Measurements from ENCODE around the gene KCNQ2.
"Not testable (repeated sequence)": the region's sequence is repeated elsewhere in the genome, so short reads cannot be mapped to it uniquely, and the experiment has no call there.

The KCNQ2 gene

GRCh38 chr20:63490416-63490815 lies 18.0 kb upstream of the KCNQ2 start:
- DNase-seq = no peak

GRCh38 chr20:63488315-63489251 lies 16.1 kb upstream of the KCNQ2 start:
- no peak for DNase-seq

- DNase-seq = no peak
Measured at GRCh38 chr20:63487781-63488241, 15.4 kb upstream of the KCNQ2 start.

GRCh38 chr20:63487116-63487764 lies 14.8 kb upstream of the KCNQ2 start:
- DNase-seq = no peak

GRCh38 chr20:63486300-63486855 lies 13.9 kb upstream of the KCNQ2 start:
- no peak for DNase-seq

GRCh38 chr20:63484651-63485403 lies 12.4 kb upstream of the KCNQ2 start:
- DNase-seq = no peak

GRCh38 chr20:63484236-63484635 lies 11.8 kb upstream of the KCNQ2 start:
- DNase-seq = no peak

GRCh38 chr20:63483834-63484233 lies 11.4 kb upstream of the KCNQ2 start:
- no peak for DNase-seq

- no peak for DNase-seq
Measured at GRCh38 chr20:63482021-63482587, 9.6 kb upstream of the KCNQ2 start.

- DNase-seq = no peak
Measured at GRCh38 chr20:63481503-63481902, 9.0 kb upstream of the KCNQ2 start.

GRCh38 chr20:63479695-63480419 lies 7.4 kb upstream of the KCNQ2 start:
- DNase-seq = not testable (repeated sequence)

- DNase-seq = no peak
Measured at GRCh38 chr20:63478346-63479302, 6.2 kb upstream of the KCNQ2 start.

GRCh38 chr20:63477944-63478343 lies 5.5 kb upstream of the KCNQ2 start:
- DNase-seq = no peak

GRCh38 chr20:63477061-63477616 lies 4.7 kb upstream of the KCNQ2 start:
- DNase-seq = no peak

- DNase-seq = no peak
Measured at GRCh38 chr20:63475209-63475608, 2.8 kb upstream of the KCNQ2 start.

GRCh38 chr20:63473555-63474449 lies 1.3 kb upstream of the KCNQ2 start:
- no peak for DNase-seq

- no peak for DNase-seq
Measured at GRCh38 chr20:63472862-63473390, 471 bp upstream of the KCNQ2 start.

- DNase-seq = no peak
Measured at GRCh38 chr20:63471717-63471980, 806 bp downstream of the KCNQ2 start.
